Ovary (tissue), 9 donors: ENCODE results near the gene CSF3. TPM values are rescaled to one million over a fixed set of nuclear protein-coding genes. Genes with fewer than 3 reads are reported as not detected.
A peak's percentile ranks its signal among the peaks of the same experiment; 100 is the strongest.

Experiments
- DNase-seq, 5 donors: peaks; one replicate each; pipeline ENCODE4 v3.0.0-alpha.2; 2019 to 2020
- H3K27ac ChIP-seq, 2 donors: fragments of 200-600 bp; one replicate each; pipeline versions ENCODE4 v1.5.1 to v1.8.0; 2019 to 2022
- H3K27me3 ChIP-seq: fragments of 200-600 bp; one replicate; pipeline ENCODE4 v1.8.0; 2022
- H3K36me3 ChIP-seq: fragments of 200-600 bp; sonication (generic); one replicate; pipeline ENCODE4 v1.5.1; 2019
- H3K4me1 ChIP-seq: one replicate; pipeline ENCODE4 v1.8.1; 2013; ENCODE audit warnings: mild to moderate bottlenecking, moderate library complexity; ENCODE audit not compliant: insufficient read depth
- H3K4me3 ChIP-seq: fragments of 200-600 bp; sonication (generic); one replicate; pipeline ENCODE4 v1.5.1; 2017
- H3K9me3 ChIP-seq, 2 donors: fragments of 200-600 bp in 1 of 2; sonication (generic) in 1 of 2; one replicate each; pipeline versions ENCODE4 v1.5.1 to v1.8.1; 2013 to 2019; ENCODE audit warnings: mild to moderate bottlenecking in 1 of 2, moderate library complexity in 1 of 2
- CTCF ChIP-seq, 3 donors: fragments of 450-650 bp in 2 of 3; fragments of 200-600 bp in 1 of 3; IDR thresholded peaks; one replicate each; pipeline versions ENCODE4 v1.5.1 to v1.8.0; 2016 to 2022; ENCODE audit warnings: antibody characterized with exemption in 3 of 3, mild to moderate bottlenecking in 1 of 3
- EP300 ChIP-seq: sonication (generic); formaldehyde crosslinking; IDR thresholded peaks from one replicate; pipeline ENCODE4 v1.6.1; 2017; ENCODE audit warnings: antibody characterized with exemption
- POLR2A ChIP-seq: fragments of 450-650 bp; IDR thresholded peaks from one replicate; pipeline ENCODE4 v1.6.1; 2017; ENCODE audit warnings: antibody characterized with exemption, mild to moderate bottlenecking, moderate library complexity
- WGBS, 3 donors: extraction: QIAGEN DNeasy Blood & Tissue Kit in 1 of 3; methylation state at CpG; one replicate each; pipeline versions ENCODE4 v1.1.5 to v1.1.7; 2013 to 2017; 5-methylcytosine and 5-hydroxymethylcytosine counted together
- intact Hi-C, 4 donors: fragments of 100-400 bp; cut with DNase I; formaldehyde crosslinking; loops; one replicate each; pipeline versions ENCODE4 v1.11.0 to v1.15.1; 2022 to 2023
- polyA plus RNA-seq, 2 donors: library from polyadenylated mRNA; stranded (reverse); fragments of 200-250 nt in 1 of 2; fragments of 350-450 nt in 1 of 2; fragmentation: Illumina TruSeq in 1 of 2; extraction: RNeasy Lipid Tissue Mini Kit (QIAGEN cat#74804) in 1 of 2; gene quantifications; one replicate each; pipeline ENCODE4 v1.2.3, GENCODE V29; 2013 to 2014
- total RNA-seq, 7 donors: library from RNA; depleted of rRNA in 2 of 7; stranded (reverse); fragments of >200 nt in 2 of 7; fragmentation: NEBNext Ultra II Directional in 3 of 7; extraction: Animal tissue kit (Norgen Biotek cat#: 25700) in 3 of 7; gene quantifications; one replicate each; pipeline versions ENCODE4 v1.1.0 to v1.2.4, GENCODE V29; 2016 to 2023
- donor health status: DM: no; HTN: no; CAD: no; lungs with moderate emphysema.
- donor health status: DM: no; HTN: no; CAD: no.
- donor health status: Bipolar disorder and iron deficiency.
- donor health status: DM: yes; HTN: yes; CAD: no.
- donor health status: DM: no; HTN: no; CAD: no.
- donor health status: DM: yes; HTN: yes; CAD: no.

CSF3 gene
- total and polyA plus RNA-seq, 9 donors, result 0.32 to 197 (median 1.4) TPM; not detected in 3

- no peaks in the 10 kb centered on the region for H3K9me3 ChIP-seq
- no peak for DNase-seq
- no peak overlapping the region for H3K27ac ChIP-seq
- H3K36me3 ChIP-seq, result no peaks in the 10 kb centered on the region
- H3K4me1 ChIP-seq, result no peaks in the 10 kb centered on the region
- TF ChIP-seq CTCF (IDR thresholded peaks at IDR 0.05) (no peak), POLR2A (no peak), EP300 (no peak)
- H3K27me3 ChIP-seq, result no peaks in the 10 kb centered on the region
- intact Hi-C loops, result no loop called here
- no peak overlapping the region for H3K4me3 ChIP-seq
- WGBS, 3 donors, result 70 to 71% (median 71%) methylated on average over 7 of the region's 7 CpGs
Measured at GRCh38 chr17:39970157-39970692, 45.0 kb upstream of the CSF3 start.

GRCh38 chr17:39971076-39971603, 44.1 kb upstream of the CSF3 start:
- Histone ChIP-seq H3K27ac (no peak overlapping the region), H3K4me3 (no peak overlapping the region), H3K36me3 (no peaks in the 10 kb centered on the region), H3K4me1 (no peaks in the 10 kb centered on the region), H3K9me3 (no peaks in the 10 kb centered on the region), H3K27me3 (no peaks in the 10 kb centered on the region)
- DNase-seq, result no peak
- WGBS, 3 donors, result 57 to 66% (median 63%) methylated on average over 4 of the region's 4 CpGs
- TF ChIP-seq CTCF (IDR thresholded peaks at IDR 0.05) (no peak), EP300 (no peak), POLR2A (no peak)
- intact Hi-C loops, result no loop called here

GRCh38 chr17:39972271-39972670, 43.0 kb upstream of the CSF3 start:
- no peak for DNase-seq
- WGBS, 3 donors, result 4 to 7% (median 5%) methylated on average over 3 of the region's 3 CpGs
- no peaks in the 10 kb centered on the region for H3K36me3 ChIP-seq
- no peaks in the 10 kb centered on the region for H3K27me3 ChIP-seq
- intact Hi-C loops, result no loop called here
- no peak overlapping the region for H3K4me3 ChIP-seq
- H3K9me3 ChIP-seq, result no peaks in the 10 kb centered on the region
- H3K4me1 ChIP-seq, result no peaks in the 10 kb centered on the region
- TF ChIP-seq EP300 (no peak), POLR2A (no peak), CTCF (IDR thresholded peaks at IDR 0.05) (no peak)
- peak overlapping the region in 1 of 2 donors; percentile 29 for H3K27ac ChIP-seq

GRCh38 chr17:39973496-39973895, 41.7 kb upstream of the CSF3 start:
- no peaks in the 10 kb centered on the region for H3K9me3 ChIP-seq
- intact Hi-C loops, result no loop called here
- TF ChIP-seq EP300 (no peak), CTCF (IDR thresholded peaks at IDR 0.05) (no peak), POLR2A (no peak)
- DNase-seq, result no peak
- WGBS, 3 donors, result 89 to 98% (median 97%) methylated on average over 2 of the region's 2 CpGs
- no peak overlapping the region for H3K4me3 ChIP-seq
- no peaks in the 10 kb centered on the region for H3K27me3 ChIP-seq
- no peaks in the 10 kb centered on the region for H3K36me3 ChIP-seq
- H3K27ac ChIP-seq, result no peak overlapping the region
- no peaks in the 10 kb centered on the region for H3K4me1 ChIP-seq
